K562 (cell line): ENCODE results near the gene TMEM123. TPM values are rescaled to one million over a fixed set of nuclear protein-coding genes. Genes with fewer than 3 reads are reported as not detected.

ENCODE experiments used
- ATAC-seq: fragments of 200-7000 bp; cut with Tn5 transposase; 3 replicates; pipeline ENCODE4 v1.9.1; 2020; ENCODE audit warnings: moderate library complexity
- BruUV-seq: library from RNA; stranded (reverse); fragments of 400-500 nt; replicated peaks from 2 replicates; lab custom pipeline; 2021; lab: Mats Ljungman, UMichigan
- CTCF ChIA-PET: fragments of 300-600 bp; formaldehyde crosslinking; extraction: SDS; loops from one replicate; lab custom pipeline; 2021; ENCODE audit warnings: low intra/inter-chr PET ratio; lab: Yijun Ruan, JAX
- POLR2A ChIA-PET: fragments of 300-600, 350-650 bp; sonication (Branson Sonifier 250); formaldehyde crosslinking; extraction: SDS; loops from one replicate; lab custom pipeline; 2021; ENCODE audit warnings: antibody characterized with exemption, inconsistent platforms; lab: Yijun Ruan, JAX
- DNase-seq, 4 experiments: peaks; one replicate each; pipeline versions ENCODE4 v3.0.0 to v3.0.0-alpha.2; 2011 to 2018; ENCODE audit warnings: low spot score in 3 of 4, mixed read lengths in 3 of 4; ENCODE audit errors: extremely low read depth in 1 of 4
- FAIRE-seq: peaks from 2 replicates; lab custom pipeline; 2011; peaks lifted over from hg19 to GRCh38; lab: Jason Lieb, UNC
- H2AFZ ChIP-seq: 2 replicates; pipeline ENCODE4 v1.6.0; 2011; ENCODE audit warnings: low read depth, low read length, control low read depth, inconsistent platforms
- H3K27ac ChIP-seq: fragments of 200-600 bp; 3 replicates; pipeline ENCODE4 v1.8.0; 2011; ENCODE audit warnings: low read depth, mild to moderate bottlenecking, control low read depth, inconsistent platforms, low read length, moderate library complexity, mixed read lengths; ENCODE audit errors: extremely low read depth
- H3K27me3 ChIP-seq, 2 experiments: fragments of 300-600 bp in 1 of 2; 2 replicates in 1 of 2; 3 replicates in 1 of 2; pipeline versions ENCODE4 v1.6.0 to v1.8.0; 2011; ENCODE audit warnings: inconsistent platforms in 2 of 2, low read length in 2 of 2, mild to moderate bottlenecking in 1 of 2, mixed read lengths in 1 of 2, moderate library complexity in 1 of 2; ENCODE audit not compliant: control insufficient read depth in 2 of 2, insufficient read depth in 2 of 2
- H3K36me3 ChIP-seq: fragments of 300-600 bp; 3 replicates; pipeline ENCODE4 v1.8.0; 2011; ENCODE audit warnings: mild to moderate bottlenecking, low read length, inconsistent platforms; ENCODE audit not compliant: control insufficient read depth, insufficient read depth
- H3K4me1 ChIP-seq, 2 experiments: fragments of 200-600 bp in 1 of 2; replicated peaks in 1 of 2; 2 replicates in 1 of 2; 3 replicates in 1 of 2; pipeline versions ENCODE4 v1.5.1 to v1.8.0; 2011; ENCODE audit warnings: inconsistent platforms in 2 of 2, low read length in 2 of 2, mild to moderate bottlenecking in 1 of 2, mixed read lengths in 1 of 2, moderate library complexity in 1 of 2; ENCODE audit not compliant: control insufficient read depth in 2 of 2, insufficient read depth in 2 of 2
- H3K4me2 ChIP-seq: 2 replicates; pipeline ENCODE4 v1.6.1; 2011; ENCODE audit warnings: low read length, control low read depth, inconsistent platforms, mixed read lengths; ENCODE audit not compliant: insufficient read depth
- H3K4me3 ChIP-seq: fragments of 200-600 bp; sonication (generic), shearing (Covaris generic); 2 replicates; pipeline ENCODE4 v1.5.1; 2016; ENCODE audit warnings: control low read depth, inconsistent platforms
- H3K79me2 ChIP-seq: fragments of 200-600 bp; 3 replicates; pipeline ENCODE4 v1.8.0; 2011; ENCODE audit warnings: low read length, inconsistent platforms; ENCODE audit not compliant: control insufficient read depth, insufficient read depth
- H3K9ac ChIP-seq, 2 experiments: 2 replicates each; pipeline versions ENCODE4 v1.6.0 to v1.6.1; 2011; ENCODE audit warnings: low read depth in 2 of 2, low read length in 2 of 2, control low read depth in 1 of 2, inconsistent platforms in 1 of 2, mild to moderate bottlenecking in 1 of 2, mixed read lengths in 1 of 2; ENCODE audit not compliant: insufficient read depth in 1 of 2
- H3K9me1 ChIP-seq: one replicate; pipeline ENCODE4 v1.6.0; 2011; ENCODE audit warnings: inconsistent platforms, mild to moderate bottlenecking, low read length, moderate library complexity; ENCODE audit not compliant: control insufficient read depth, insufficient read depth
- H3K9me3 ChIP-seq: replicated peaks from 2 replicates; pipeline ENCODE4 v1.5.1; 2011; ENCODE audit warnings: low read depth, low read length, inconsistent platforms; ENCODE audit not compliant: control insufficient read depth, insufficient read depth
- H4K20me1 ChIP-seq: replicated peaks from 2 replicates; pipeline ENCODE4 v1.6.1; 2011; ENCODE audit warnings: low read length, inconsistent platforms, mixed read lengths; ENCODE audit not compliant: control insufficient read depth, insufficient read depth
- ATF4 ChIP-seq: fragments of 450-650 bp; formaldehyde crosslinking; IDR thresholded peaks from 2 replicates; pipeline ENCODE4 v1.4.0; 2022; ENCODE audit warnings: mild to moderate bottlenecking, moderate library complexity
- CAMTA2 ChIP-seq: fragments of 250-450 bp; sonication (Bioruptor Pico); conservative IDR thresholded peaks from 2 replicates; pipeline ENCODE4 v1.5.1; 2022
- CHD1 ChIP-seq: fragments of 200-600 bp; sonication (generic); IDR thresholded peaks from one replicate; pipeline ENCODE4 v1.6.1; 2012; ENCODE audit warnings: mild to moderate bottlenecking, moderate library complexity, low read length, inconsistent platforms
- DACH1 ChIP-seq: fragments of 450-650 bp; IDR thresholded peaks from 2 replicates; pipeline ENCODE4 v1.6.1; 2018; ENCODE audit not compliant: partially characterized antibody
- EGR1 ChIP-seq: fragments of 450-650 bp; conservative IDR thresholded peaks from 2 replicates; pipeline ENCODE4 v1.6.1; 2017; ENCODE audit warnings: mild to moderate bottlenecking
- ELF1 ChIP-seq: fragments of 200-800 bp; sonication (Bioruptor generic); IDR thresholded peaks from 2 replicates; pipeline ENCODE4 v1.6.1; 2016; ENCODE audit warnings: missing genetic modification characterization, missing compliant biosample characterization
- FOXP4 ChIP-seq: sonication (generic); formaldehyde crosslinking; IDR thresholded peaks from 2 replicates; pipeline ENCODE4 v1.8.0; 2022; ENCODE audit warnings: mild to moderate bottlenecking, missing genetic modification reagents, borderline replicate concordance
- HIVEP1 ChIP-seq: fragments of 250-450 bp; sonication (Bioruptor Pico); IDR thresholded peaks from 2 replicates; pipeline ENCODE4 v1.4.0; 2020; ENCODE audit warnings: mild to moderate bottlenecking
- MBD2 ChIP-seq: sonication (generic); IDR thresholded peaks from 2 replicates; pipeline ENCODE4 v1.6.1; 2016; ENCODE audit warnings: low read depth, borderline replicate concordance
- MNT ChIP-seq, 2 experiments: fragments of 450-650 bp; conservative IDR thresholded peaks; 2 replicates each; pipeline ENCODE4 v1.6.1; 2017; ENCODE audit warnings: mild to moderate bottlenecking in 2 of 2, moderate library complexity in 2 of 2
- MYC ChIP-seq, 2 experiments: fragments of 250-450 bp in 1 of 2; sonication (Bioruptor Pico) in 1 of 2; IDR thresholded peaks; 2 replicates each; pipeline versions ENCODE4 v1.5.1 to v1.6.1; 2012 to 2021; ENCODE audit warnings: low read depth in 2 of 2, borderline replicate concordance in 1 of 2, improper control_type of control experiment in 1 of 2, low read length in 1 of 2, mild to moderate bottlenecking in 1 of 2, moderate library complexity in 1 of 2
- NFYB ChIP-seq: IDR thresholded peaks from 2 replicates; pipeline ENCODE4 v1.6.1; 2011; ENCODE audit warnings: mild to moderate bottlenecking, moderate library complexity; ENCODE audit not compliant: insufficient read length; ENCODE audit errors: extremely low read depth
- POLR2B ChIP-seq: fragments of 450-650 bp; IDR thresholded peaks from 2 replicates; pipeline ENCODE4 v1.6.1; 2018; ENCODE audit warnings: low read depth; ENCODE audit not compliant: partially characterized antibody
- RBM17 ChIP-seq: fragments of 200-400 bp; formaldehyde crosslinking; IDR thresholded peaks from 2 replicates; pipeline ENCODE4 v1.6.1; 2017; ENCODE audit warnings: low read depth, mild to moderate bottlenecking, low read length, borderline replicate concordance
- RUNX1 ChIP-seq: sonication (generic); IDR thresholded peaks from 2 replicates; pipeline ENCODE4 v1.6.1; 2016; ENCODE audit warnings: antibody characterized with exemption, low read depth
- SAFB ChIP-seq: fragments of 200-400 bp; formaldehyde crosslinking; IDR thresholded peaks from 2 replicates; pipeline ENCODE4 v1.6.1; 2017; ENCODE audit warnings: low read depth, low read length, borderline replicate concordance
- SNAPC5 ChIP-seq: fragments of 250-450 bp; sonication (Bioruptor Pico); IDR thresholded peaks from 2 replicates; pipeline ENCODE4 v1.8.0; 2021; ENCODE audit warnings: moderate library complexity, mild to moderate bottlenecking, inconsistent platforms
- TARDBP ChIP-seq: fragments of 450-650 bp; IDR thresholded peaks from 2 replicates; pipeline ENCODE4 v1.6.1; 2016
- TEAD1 ChIP-seq, 2 experiments: fragments of 450-650 bp in 1 of 2; sonication (generic) in 1 of 2; formaldehyde crosslinking; IDR thresholded peaks; 2 replicates each; pipeline versions ENCODE4 v1.4.0 to v1.8.0; 2020 to 2022; ENCODE audit warnings: mild to moderate bottlenecking in 2 of 2, missing genetic modification reagents in 1 of 2
- ZNF316 ChIP-seq: fragments of 450-650 bp; IDR thresholded peaks from 2 replicates; pipeline ENCODE4 v1.6.1; 2016
- in situ Hi-C: fragments of 300-500 bp; cut with MboI; formaldehyde crosslinking; loops from 4 replicates; pipeline ENCODE4 v1.15.0; 2018; ENCODE audit warnings: inconsistent platforms, mixed read lengths
- intact Hi-C: fragments of 100-400 bp; cut with micrococcal nuclease; formaldehyde crosslinking; loops from 2 replicates; pipeline ENCODE4 v1.14.2; 2022
- polyA plus RNA-seq, 8 experiments: library from polyadenylated mRNA; depleted of rRNA in 4 of 8; stranded (reverse) in 5 of 8; unstranded in 3 of 8; fragments of >200 nt; fragmentation: Nextera tagmentation in 2 of 8; fragmentation: Illumina TruSeq in 1 of 8; extraction: Ambion mirVana in 2 of 8; extraction: Trizol in 1 of 8; gene quantifications; 2 replicates each; pipeline versions ENCODE4 v1.2.1 to v1.2.3, GENCODE V29; 2011 to 2014; ENCODE audit warnings: inconsistent platforms in 1 of 8, missing spikeins in 1 of 8
- total RNA-seq, 7 experiments: library from RNA; depleted of rRNA in 6 of 7; stranded (reverse); fragments of >200 nt in 6 of 7; fragmentation: Illumina TruSeq in 2 of 7; extraction: Trizol in 2 of 7; gene quantifications; 2 replicates each; pipeline versions ENCODE4 v1.2.1 to v1.2.3, GENCODE V29; 2011 to 2021; ENCODE audit warnings: low replicate concordance in 1 of 7

TMEM123 gene
- total and polyA plus RNA-seq, 9 of the 15 experiments (the other 6 are each of a cell fraction or from before 2014, with no cell fraction given) = 19.8 to 344 (median 82.4) TPM

- H3K36me3 ChIP-seq = peaks cover 41% of the 10 kb centered on the region
Measured at GRCh38 chr11:102378818-102379217, 73.7 kb downstream of the TMEM123 start.

More at GRCh38 chr11:102378818-102379217, 73.7 kb downstream of the TMEM123 start:
- ChIA-PET CTCF (no interaction called here), POLR2A (no interaction called here)
- no peak for FAIRE-seq
- in situ Hi-C loops (no loop called here), intact Hi-C loops (no loop called here)
- H3K79me2 ChIP-seq = peaks cover 11% of the 10 kb centered on the region
- no peak for ATAC-seq
- BruUV-seq = no TSS peak
- peaks cover 5 to 13% of the 10 kb centered on the region in 2 experiments; a peak in 3 of 5 replicates for H3K4me1 ChIP-seq
- no peak for DNase-seq
- no peaks in the 10 kb centered on the region for H3K9me1 ChIP-seq
- no peak overlapping the region for H3K4me3 ChIP-seq
- H3K27ac ChIP-seq = no peak overlapping the region
- no peak overlapping the region for H3K4me2 ChIP-seq
- TF ChIP-seq ELF1 (tag) = no peak
- no peak for TF ChIP-seq TEAD1 (CRISPR knock-in tag; IDR thresholded peaks at IDR 0.05)
- TF ChIP-seq HIVEP1 (CRISPR knock-in tag) = no peak
- TF ChIP-seq MBD2 = no peak
- TF ChIP-seq NFYB = no peak
- no peak for TF ChIP-seq CHD1
- no peak for TF ChIP-seq DACH1
- no peak for TF ChIP-seq RUNX1
- no peak for TF ChIP-seq ZNF316
- TF ChIP-seq POLR2B = no peak
- no peak for TF ChIP-seq TARDBP
- no peak for TF ChIP-seq RBM17
- no peak for TF ChIP-seq CAMTA2
- no peak for TF ChIP-seq FOXP4 (CRISPR knock-in tag)
- TF ChIP-seq EGR1 = no peak
- TF ChIP-seq SNAPC5 (CRISPR knock-in tag) = no peak
- no peak for TF ChIP-seq MYC (IDR thresholded peaks at IDR 0.05; ENCODE audit: low read depth, low read length)
- no peak for TF ChIP-seq MYC (CRISPR knock-in tag; IDR thresholded peaks at IDR 0.05; ENCODE audit: borderline replicate concordance, low read depth)
- TF ChIP-seq ATF4 (CRISPR knock-in tag) = no peak
- no peak for TF ChIP-seq MNT (conservative IDR thresholded peaks at IDR 0.05)
- TF ChIP-seq SAFB = no peak
- H2AFZ ChIP-seq = no peak overlapping the region
- no peak overlapping the region for H3K9ac ChIP-seq
- no peaks in the 10 kb centered on the region for H3K27me3 ChIP-seq
- no peaks in the 10 kb centered on the region for H3K9me3 ChIP-seq
- no peaks in the 10 kb centered on the region for H4K20me1 ChIP-seq
